IPS-11a (cell line): Measurements from ENCODE around the gene ZBTB7B.

Experiments
- H3K4me3 ChIP-seq: one replicate; pipeline ENCODE4 v1.5.1; 2013; ENCODE audit warnings: low read depth, low read length, control low read depth

Gene ZBTB7B

DNA sequence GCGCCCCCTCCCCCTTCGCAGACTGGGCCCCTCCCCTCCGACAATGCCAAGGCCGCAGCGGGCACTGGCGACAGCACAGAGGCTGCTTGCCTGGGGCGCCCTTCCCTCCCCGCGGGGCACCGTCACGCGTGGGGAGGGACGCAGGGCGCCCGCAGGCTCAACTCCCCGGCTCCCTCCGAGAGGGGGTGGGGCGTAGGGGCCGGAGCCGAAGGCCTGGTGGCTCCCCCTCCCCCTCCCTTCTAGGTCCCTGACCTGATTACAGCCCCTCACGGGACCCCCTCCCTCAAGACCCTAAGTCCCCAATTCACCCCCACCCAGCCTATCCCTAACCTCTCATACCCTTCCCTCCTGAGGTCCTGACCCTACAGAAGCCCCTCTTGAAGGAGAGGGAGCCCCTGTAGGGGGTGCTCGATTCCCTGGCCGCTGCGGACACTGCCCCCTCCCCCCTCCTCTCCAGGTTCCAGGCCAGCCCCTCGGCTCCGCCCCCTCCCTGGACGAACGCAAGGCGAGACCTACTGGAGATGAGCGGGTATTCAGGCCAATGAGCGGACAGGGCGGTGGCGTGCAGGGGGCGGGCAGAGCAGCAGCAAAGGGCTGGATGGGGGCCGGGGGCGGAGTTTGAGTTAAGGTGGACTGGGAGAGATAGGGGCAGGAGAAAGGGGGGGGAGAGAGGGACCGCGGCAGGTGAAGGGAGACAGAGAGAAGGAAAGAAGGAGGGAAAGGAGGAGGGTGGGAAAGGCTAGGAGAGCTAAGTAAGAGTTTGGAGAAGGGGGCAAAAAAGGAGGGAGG lies 733 bp upstream of the ZBTB7B start:
- H3K4me3 ChIP-seq: peak overlapping the region; percentile 43

DNA sequence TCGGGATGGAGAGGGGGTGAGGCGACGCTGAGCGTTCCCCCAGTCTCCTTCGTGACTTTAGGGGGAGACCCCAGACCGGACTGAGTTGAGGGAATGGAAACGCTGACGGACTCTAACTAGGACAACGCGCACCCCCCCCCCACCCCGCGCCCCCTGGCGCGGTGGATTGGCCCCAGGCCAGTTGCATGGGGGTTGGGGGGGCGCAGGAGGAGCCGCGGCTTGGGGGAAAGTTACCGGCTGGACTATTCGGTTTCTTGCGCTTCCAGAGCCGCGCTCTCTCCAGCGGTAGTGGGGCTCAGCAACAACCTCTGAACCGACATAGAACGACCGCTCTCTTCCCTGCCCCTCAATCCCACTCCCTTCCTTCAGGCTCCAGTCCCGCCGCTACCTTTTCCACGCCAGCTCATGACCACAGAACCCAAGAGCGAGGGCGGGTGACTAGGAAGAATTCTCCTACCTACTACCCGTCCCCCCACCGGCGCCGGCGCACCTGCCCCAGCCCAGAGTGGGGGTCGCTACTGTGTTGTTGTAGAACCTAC lies 694 bp downstream of the ZBTB7B start:
- H3K4me3 ChIP-seq: peak overlapping the region; percentile 82

DNA sequence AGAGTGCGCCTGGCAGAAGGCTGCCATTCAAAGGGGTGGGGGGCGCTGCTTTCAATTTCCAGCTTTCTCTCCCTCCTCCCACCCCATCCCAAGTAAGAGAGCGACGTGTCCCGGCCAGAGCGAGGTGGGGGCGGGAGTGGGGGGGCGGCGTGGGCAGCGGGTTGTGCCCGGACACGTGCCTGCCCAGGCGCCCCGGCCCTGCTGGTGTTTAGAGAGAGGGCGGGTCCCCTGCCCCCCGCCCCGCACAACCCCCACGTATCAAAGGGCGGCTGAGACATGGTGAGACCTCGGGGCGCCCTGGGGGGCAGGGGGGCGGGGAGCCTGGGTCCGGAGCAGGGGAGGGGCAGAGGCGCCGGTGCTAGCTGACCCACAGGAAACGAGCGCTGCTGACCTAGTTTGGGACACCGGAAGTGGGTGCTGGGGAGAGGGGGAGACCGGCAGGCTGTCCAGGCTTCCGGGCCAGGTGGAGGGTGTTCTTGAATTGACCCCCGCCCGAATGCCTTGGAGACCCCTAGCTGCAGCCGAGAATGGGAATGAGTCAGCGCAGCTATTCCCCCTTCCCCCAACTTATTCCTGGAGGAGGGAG lies 1.3 kb downstream of the ZBTB7B start:
- H3K4me3 ChIP-seq: peak overlapping the region; percentile 82

DNA sequence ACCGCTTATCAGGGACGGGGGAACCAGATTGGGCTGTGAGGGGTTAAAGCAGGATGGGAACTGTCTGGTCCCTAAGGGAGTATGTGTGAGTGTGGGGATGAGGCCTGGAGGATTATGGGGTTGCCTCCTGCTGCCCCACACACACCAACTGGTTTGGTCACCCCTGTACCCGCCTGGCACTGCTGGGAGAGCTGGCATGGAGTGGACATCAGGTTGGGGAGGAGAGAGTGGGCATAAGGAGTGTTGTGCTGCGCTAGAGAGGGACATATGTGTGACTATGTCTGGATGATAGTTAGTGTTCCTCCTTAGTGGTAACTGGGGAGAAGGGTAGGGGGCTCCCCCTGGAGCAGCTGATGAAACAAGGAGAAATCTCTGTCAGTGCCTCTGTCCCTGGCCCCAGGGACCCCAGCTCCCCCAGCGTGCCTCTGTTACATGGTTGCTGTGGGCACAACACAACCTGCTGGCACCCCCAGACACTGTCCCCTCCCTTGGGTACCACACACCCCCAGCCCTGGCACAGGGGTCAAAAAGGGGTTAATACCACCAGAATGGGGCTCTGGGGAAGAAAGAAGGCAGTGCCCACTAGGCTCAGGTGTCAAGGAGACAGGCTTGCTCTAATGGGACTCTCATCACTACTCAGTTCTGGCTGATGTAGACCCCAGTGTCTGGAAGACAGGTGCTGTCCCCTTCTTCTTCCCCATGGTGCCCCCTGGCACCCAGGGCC lies 1.9 kb downstream of the ZBTB7B start:
- peak overlapping the region; percentile 43 for H3K4me3 ChIP-seq

DNA sequence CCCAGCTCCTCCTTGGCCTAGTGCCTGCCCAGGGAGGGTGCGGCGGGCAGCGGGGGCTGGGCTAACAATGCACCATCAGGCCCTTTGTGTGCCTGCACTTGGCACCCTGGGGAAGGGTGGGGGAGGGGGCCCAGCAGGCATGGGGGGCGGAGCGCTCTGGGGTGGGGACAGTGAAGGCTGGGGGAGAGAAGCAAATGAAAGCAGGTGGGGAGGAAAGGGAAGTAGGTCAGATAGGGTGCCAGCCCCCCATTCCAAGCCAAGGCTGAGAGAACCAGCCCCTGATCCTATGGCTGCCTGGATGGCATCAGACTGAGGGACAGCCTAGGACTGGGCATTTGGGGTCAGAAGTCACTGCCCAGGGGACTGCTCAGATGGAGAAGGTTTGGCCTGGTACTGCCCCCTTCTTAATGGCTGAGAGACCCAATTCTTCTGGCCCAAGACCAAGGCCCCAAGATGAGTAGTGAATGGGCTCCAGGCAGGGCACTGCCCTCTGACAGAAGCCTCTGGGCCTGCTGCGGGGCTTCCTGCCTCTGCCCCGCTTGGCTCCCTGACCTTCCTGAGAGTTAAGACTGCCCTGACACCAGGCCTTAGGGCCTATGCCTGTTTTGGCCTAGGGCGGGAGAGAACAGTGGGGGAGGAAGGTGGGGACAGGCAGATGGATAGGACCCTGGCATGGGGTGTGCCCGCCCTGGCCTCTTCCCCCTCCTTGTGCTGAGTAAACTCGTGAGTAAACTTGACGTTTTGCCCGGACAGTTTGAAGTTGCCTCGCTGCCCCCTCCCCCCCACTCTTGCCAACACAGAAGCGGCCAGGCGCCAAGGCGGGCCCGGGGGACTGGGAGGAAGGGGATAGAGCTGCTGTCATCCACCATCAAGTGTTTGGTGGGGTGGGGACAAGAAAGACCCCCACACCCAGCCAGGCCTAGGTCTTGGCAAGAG lies 2.7 kb downstream of the ZBTB7B start:
- H3K4me3 ChIP-seq: no peak overlapping the region

DNA sequence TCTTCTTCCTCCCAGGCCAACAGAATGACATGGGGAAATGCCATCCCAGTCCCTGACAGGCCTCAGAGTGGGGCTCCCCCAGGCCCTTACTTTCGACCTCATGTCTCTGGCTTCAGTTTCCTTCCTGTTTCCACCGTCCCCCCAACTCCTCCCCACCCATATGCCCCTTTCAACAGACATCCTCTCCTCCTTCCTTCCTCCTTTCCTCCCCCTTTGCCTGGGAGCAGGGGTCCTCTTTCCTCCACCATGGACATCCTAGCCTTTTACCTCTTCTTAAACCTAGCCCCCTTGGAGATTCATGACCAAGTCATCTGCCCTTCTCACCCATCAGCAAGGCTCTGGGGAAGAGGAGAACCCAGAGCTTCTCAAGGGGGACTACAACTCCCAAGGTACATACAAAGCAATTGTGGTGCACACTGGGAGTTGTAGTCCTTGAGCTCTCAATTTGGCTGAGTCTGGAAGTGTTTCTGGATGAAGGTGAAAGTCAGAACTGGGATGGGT lies 4.0 kb downstream of the ZBTB7B start:
- no peak overlapping the region for H3K4me3 ChIP-seq

DNA sequence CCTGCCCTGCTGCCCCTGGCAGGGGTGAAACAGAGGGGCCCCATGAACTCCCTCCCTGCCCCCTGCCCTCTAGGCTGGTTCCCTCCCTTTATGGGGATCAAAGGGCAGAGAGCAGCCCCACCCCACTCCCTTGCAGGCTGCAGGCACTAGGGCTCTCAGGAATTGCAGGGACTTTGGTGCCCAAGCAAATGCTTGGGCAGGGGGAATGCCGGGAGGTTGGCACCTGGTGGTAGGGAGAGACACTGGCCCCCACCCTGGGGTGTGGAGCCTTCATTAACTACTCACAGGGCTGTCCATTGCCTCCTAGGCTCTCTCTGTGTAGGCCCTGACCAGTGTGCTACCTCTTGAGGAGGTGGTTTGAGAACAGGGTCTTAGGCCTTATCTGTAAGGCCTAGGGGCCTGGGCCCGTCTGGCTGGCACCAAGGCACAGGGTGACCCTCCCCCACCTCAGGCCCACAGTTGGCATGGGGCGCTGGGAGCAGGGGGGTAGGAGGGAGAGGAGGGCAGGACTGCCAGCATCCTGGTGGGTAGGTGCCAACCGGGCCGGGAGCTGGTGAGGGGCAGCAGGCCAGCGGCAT lies 4.7 kb downstream of the ZBTB7B start:
- H3K4me3 ChIP-seq: no peak overlapping the region

DNA sequence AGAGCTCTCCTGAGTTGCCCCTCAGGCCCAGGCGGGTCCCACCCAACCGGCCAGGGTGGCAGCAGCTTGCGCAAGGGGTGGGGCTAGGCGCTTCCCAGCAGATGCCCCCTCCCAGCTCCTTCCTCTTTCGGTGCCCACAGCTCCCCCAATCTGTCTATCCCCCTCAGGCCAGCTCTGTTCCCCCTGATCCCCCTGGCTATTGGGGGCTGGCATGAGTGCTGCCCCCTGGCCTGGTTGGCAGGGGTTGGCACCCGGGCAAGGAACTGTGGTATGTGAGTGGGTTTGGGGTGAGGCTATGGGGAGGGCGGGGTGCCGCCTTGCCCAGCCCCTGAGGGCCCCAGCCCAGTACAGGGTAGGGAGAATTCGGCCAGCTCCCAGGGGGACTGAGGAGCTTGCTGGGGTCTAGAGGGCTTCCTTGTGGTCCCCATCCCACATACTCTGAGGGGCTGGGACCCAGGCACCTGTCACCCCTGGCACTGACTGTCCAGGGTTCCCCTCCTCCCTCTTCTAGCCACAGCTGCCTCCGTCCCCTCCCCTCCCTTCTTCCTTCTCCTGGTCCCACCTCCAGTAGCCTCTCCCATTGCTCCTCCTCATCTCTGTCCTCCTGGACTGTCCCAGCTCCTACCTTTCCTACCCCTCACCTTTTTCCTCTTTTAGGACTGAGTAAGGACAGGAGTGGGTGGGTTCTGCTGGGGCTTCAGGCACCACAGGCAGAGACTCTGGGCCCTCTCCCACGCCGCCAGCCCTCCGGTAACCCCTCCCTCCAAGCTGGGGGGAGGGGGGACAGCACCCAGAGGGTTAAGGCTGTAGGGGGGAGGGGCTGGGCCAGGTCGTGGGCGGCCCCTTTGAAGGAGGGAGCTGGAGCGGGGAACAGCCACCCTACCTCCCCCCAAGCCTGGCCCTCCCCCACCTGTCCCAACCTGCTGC lies 5.7 kb downstream of the ZBTB7B start:
- no peak overlapping the region for H3K4me3 ChIP-seq

DNA sequence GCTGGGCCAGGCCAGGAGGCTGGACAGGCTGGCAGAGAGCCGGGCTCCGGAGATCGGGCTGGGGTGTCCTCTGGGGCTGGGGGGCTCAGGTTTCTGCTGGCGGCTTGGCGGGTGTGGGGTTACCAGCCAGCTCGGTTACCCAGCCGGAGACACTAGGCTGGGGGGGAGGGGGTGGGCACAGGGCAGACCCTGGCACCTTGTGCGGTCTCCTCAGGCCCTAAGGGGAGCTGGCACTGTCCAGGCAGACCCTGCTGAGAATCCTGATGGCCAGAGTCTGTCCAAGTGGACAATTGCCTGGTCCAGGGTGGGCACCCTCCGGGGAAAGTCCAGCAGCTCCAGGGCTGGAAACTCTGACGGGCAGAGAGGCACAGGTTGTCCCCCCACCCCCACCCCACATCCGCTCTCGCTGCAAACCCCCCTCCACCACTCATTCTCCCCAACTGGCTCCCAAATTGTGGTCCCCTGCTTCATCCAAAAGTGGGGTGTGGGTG lies 6.7 kb downstream of the ZBTB7B start:
- H3K4me3 ChIP-seq: no peak overlapping the region

DNA sequence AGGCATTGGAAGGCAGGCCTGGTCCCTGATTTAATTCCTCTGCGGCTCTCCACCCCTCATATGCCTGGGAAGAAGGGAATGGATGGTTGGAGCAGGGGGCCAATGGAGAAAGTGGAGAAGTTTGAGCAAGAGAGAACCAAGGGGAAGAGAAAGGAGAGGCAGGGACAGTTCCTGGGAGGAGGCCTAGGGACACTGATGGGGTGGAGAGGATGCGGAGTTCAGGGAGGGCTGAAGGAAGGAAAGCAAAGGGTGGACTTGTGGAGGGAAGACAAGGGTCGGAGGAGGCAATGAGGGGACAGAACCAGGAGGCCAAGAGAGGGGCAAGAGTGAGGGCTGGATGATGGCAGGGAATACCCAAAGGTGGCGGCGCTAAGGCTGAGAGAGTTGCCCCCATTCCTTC lies 7.1 kb downstream of the ZBTB7B start:
- no peak overlapping the region for H3K4me3 ChIP-seq

DNA sequence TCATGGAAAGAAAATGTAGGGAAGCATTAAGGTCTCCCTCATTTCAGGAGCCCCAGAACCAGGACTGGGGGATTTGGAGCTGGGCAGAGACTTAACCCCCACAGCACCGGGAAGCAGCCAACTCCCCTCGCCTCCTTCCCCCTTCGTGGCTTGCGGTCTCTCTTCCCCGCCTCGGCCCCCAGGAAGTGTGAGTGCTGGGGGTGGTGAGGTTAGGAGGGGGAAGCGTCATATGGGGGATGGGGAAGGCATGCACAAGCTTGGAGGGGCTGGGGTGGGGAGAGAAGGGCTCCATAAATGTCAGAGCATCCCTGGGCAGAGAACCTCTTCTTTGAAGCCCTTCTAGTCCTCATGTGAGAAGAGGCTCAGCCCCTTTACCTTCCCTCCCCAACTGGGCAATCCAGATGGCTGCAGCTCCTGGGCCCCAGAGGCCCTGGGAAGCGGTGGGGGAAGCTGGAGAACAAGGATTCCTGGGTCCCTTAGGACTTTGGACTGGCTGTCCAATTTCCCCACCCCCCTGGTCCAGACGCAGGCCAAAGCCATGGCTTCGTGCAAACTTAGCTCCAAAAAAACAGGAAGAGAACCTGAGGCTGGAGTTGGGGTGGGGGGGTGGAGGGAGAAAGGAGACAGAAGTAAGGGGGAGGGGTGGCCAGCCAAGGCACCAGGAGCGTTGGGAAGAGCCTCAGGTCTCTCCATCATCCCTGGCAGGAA lies 7.8 kb downstream of the ZBTB7B start:
- H3K4me3 ChIP-seq: no peak overlapping the region

DNA sequence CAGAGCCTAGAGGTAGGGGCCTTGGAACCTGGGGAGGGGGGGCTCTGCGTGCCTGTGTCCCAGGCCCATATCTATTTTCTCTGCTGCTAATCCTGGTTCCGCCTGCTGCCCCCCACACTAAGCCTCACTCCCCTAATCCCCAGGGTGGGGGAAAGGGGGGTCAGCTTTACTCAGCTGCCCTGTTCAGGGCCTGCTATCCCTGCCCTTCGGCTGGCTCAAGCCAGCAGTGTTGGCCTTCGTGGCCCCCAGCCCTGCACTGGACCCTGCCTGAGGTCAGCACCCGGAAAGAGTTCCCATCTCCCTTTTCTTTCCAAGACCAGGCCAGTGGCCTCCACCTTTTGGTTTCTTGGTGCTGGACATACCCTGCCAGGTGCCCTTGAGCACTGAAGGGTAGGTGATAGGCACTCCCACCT lies 8.4 kb downstream of the ZBTB7B start:
- no peak overlapping the region for H3K4me3 ChIP-seq

DNA sequence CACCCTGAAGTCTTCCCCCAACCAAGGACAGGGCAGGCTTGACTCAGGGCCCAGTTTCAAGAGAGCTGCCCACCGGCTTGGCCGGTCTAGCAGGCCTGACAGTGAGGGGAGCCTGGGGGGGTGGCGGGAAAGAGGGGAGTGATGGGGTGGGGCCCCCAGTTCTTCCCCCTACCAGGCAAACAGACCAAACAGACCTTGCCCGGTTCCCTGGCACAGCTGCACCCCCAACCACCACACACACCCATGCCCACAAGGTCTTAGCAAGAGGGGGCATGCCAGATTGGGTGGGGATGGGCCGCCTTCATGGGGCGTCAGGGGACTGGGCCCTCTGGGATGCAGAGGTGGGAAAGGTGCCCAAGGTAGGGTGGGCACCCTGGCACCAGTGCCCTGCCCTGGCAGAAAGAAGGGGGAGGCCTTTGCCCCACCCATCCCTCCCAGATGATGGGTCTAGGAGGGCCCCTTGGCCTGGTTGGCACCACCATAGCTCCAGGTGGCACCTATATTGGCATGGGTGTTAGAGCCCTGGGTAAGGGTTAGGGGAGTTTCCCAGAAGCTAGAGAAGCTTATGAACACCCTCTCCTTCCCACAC lies 8.9 kb downstream of the ZBTB7B start:
- no peak overlapping the region for H3K4me3 ChIP-seq

DNA sequence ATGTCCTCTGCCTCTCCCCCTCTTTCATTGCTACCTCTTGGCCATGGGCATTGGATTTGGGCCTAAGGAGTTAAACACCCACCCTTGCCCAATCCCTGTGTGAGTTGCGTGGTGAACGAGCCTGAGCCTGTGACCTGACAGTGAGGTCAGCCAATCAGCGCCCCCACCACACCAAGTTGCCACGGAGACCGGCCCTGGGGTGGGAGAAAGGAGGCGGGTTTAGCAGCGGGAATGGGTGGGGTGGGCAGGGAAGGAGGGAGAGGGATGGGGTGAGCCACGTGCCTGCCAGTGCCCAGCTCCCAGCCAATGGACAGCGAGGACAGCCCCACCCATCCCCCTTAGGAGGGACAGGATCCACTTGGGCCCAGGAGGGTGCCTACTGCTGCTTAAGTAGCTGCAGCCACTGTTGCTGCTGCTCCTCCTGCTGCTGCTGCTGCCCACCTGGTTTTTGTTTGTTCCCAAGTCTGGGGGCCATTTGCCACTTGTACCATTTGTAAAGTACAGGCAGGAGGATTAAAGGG lies 9.5 kb downstream of the ZBTB7B start:
- H3K4me3 ChIP-seq: no peak overlapping the region

DNA sequence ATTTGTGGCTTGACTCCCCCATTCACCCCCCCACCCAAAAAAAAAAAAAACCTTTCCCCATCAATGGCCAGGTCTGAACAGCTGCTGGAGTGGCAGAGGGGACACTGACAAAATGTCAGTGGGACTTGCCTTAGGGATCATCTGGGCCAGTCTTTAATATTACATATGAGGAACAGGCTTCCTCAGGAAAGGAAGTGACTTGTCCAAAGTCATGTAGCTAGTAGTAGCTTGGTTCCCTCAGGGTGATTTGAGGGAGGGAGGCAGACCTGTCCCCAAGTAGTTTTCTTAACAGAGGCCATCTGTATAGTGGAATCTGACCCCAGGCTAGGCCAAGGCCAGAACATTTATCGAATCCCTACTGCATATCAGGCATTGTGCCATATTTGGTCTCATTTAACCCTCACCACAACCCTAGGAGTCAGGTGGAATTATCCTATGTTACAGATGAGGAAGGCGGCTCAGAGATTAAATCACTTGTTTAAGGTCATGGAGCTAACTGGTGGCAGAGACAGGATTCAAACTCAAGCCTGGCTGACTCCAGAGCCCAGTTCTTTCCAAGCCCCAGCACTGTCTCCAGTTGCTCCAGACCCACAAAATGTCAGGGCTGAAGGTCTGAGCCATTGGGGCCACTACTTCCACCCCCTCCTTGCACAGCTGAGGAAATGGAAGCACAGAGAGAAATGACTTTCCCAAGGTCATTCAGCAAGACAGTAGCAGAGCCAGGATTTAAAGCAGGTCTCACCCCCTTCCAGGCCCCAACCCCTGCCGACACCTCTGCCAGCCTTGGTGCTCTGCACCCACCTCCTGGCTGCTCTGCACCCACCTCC lies 10.4 kb downstream of the ZBTB7B start:
- H3K4me3 ChIP-seq: no peak overlapping the region

DNA sequence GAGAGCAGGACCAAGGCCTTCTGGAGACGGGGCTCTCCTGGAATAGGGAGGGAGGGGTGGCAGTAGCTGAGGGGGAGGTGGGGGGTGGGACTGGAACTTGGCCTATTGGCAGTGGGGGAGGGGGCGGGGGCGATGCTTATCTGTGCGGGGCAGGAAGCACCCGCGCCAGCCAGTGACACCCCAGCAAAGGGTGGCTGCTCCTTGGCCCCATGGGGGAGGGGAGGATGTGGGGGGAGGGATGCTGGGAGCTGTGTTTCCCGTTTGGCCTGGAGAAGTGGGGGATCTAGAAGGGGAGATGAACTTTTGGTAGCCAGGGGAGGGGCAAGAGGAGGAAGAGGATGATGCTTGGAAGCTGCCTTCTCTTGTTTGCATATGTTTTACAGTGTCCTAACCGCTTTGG lies 11.0 kb downstream of the ZBTB7B start:
- H3K4me3 ChIP-seq: no peak overlapping the region
